WTC11 (cell line): ENCODE measurements around the gene TMEFF1. TPM values are rescaled to one million over a fixed set of nuclear protein-coding genes. Genes with fewer than 3 reads are reported as not detected.
A peak's percentile ranks its signal among the peaks of the same experiment; 100 is the strongest.

Experiments
- ATAC-seq: fragments of 200-7000 bp; cut with Tn5 transposase; 2 replicates; pipeline ENCODE4 v1.10.0; 2021; ENCODE audit warnings: mild to moderate bottlenecking, moderate library complexity
- CTCF ChIA-PET: fragments of 300-600 bp; sonication (Branson Sonifier 250); formaldehyde crosslinking; loops from one replicate; lab custom pipeline; 2021; ENCODE audit warnings: antibody characterized with exemption; lab: Charles Lee
- POLR2A ChIA-PET: fragments of 350-600 bp; sonication (Branson Sonifier 250); formaldehyde crosslinking; loops from one replicate; lab custom pipeline; 2021; ENCODE audit warnings: antibody characterized with exemption; lab: Charles Lee
- DNase-seq: peaks from one replicate; pipeline ENCODE4 v3.0.0; 2021; ENCODE audit warnings: low spot score
- H3K27ac Mint-ChIP-seq: 2 replicates; pipeline ENCODE4 v1.8.0; 2021; ENCODE audit warnings: mixed read lengths
- H3K27me3 Mint-ChIP-seq: 2 replicates; pipeline ENCODE4 v1.8.0; 2021; ENCODE audit warnings: low read depth, mild to moderate bottlenecking, moderate library complexity, mixed read lengths
- H3K36me3 Mint-ChIP-seq: 2 replicates; pipeline ENCODE4 v1.8.0; 2021; ENCODE audit warnings: mixed read lengths
- H3K4me1 Mint-ChIP-seq: 2 replicates; pipeline ENCODE4 v1.8.0; 2022; ENCODE audit warnings: mixed read lengths
- H3K4me3 Mint-ChIP-seq: 2 replicates; pipeline ENCODE4 v1.8.0; 2021; ENCODE audit warnings: mild to moderate bottlenecking, moderate library complexity, mixed read lengths
- H3K9me3 Mint-ChIP-seq: 2 replicates; pipeline ENCODE4 v1.8.0; 2021; ENCODE audit warnings: mixed read lengths
- AR ChIP-seq: fragments of 250-450 bp; sonication (Bioruptor Pico); IDR thresholded peaks from 2 replicates; pipeline ENCODE4 v1.9.0; 2021; ENCODE audit warnings: mild to moderate bottlenecking
- ARID4B ChIP-seq: sonication (generic); formaldehyde crosslinking; IDR thresholded peaks from 2 replicates; pipeline ENCODE4 v1.8.0; 2023; ENCODE audit warnings: missing genetic modification reagents, mild to moderate bottlenecking, borderline replicate concordance
- CTCF ChIP-seq: fragments of 200-600 bp; IDR thresholded peaks from 2 replicates; pipeline ENCODE4 v1.8.0; 2022; ENCODE audit warnings: antibody characterized with exemption
- ELF4 ChIP-seq: sonication (generic); formaldehyde crosslinking; IDR thresholded peaks from 2 replicates; pipeline ENCODE4 v1.8.1; 2022; ENCODE audit warnings: low read depth, mild to moderate bottlenecking, moderate library complexity, missing genetic modification reagents
- FOXP4 ChIP-seq: sonication (generic); formaldehyde crosslinking; IDR thresholded peaks from 2 replicates; pipeline ENCODE4 v1.8.0; 2022; ENCODE audit warnings: mild to moderate bottlenecking, missing genetic modification reagents
- NFYB ChIP-seq: sonication (generic); formaldehyde crosslinking; conservative IDR thresholded peaks from 2 replicates; pipeline ENCODE4 v1.8.0; 2022; ENCODE audit warnings: low read depth, missing genetic modification reagents
- PRDM15 ChIP-seq: sonication (generic); formaldehyde crosslinking; IDR thresholded peaks from 2 replicates; pipeline ENCODE4 v1.8.0; 2022; ENCODE audit warnings: missing genetic modification reagents
- RELA ChIP-seq: sonication (generic); formaldehyde crosslinking; IDR thresholded peaks from 2 replicates; pipeline ENCODE4 v1.8.1; 2022; ENCODE audit warnings: missing genetic modification reagents, mild to moderate bottlenecking, borderline replicate concordance
- SP1 ChIP-seq: sonication (generic); formaldehyde crosslinking; conservative IDR thresholded peaks from 2 replicates; pipeline ENCODE4 v1.8.1; 2022; ENCODE audit warnings: missing genetic modification reagents
- TEAD1 ChIP-seq: sonication (generic); formaldehyde crosslinking; IDR thresholded peaks from 2 replicates; pipeline ENCODE4 v1.8.0; 2022; ENCODE audit warnings: mild to moderate bottlenecking, missing genetic modification reagents
- TP53 ChIP-seq: sonication (generic); formaldehyde crosslinking; IDR thresholded peaks from 2 replicates; pipeline ENCODE4 v1.8.1; 2023; ENCODE audit warnings: mild to moderate bottlenecking, missing genetic modification reagents
- ZNF121 ChIP-seq: sonication (generic); formaldehyde crosslinking; IDR thresholded peaks from 2 replicates; pipeline ENCODE4 v1.8.0; 2023; ENCODE audit warnings: missing genetic modification reagents
- ZNF138 ChIP-seq: sonication (generic); formaldehyde crosslinking; conservative IDR thresholded peaks from 2 replicates; pipeline ENCODE4 v1.8.1; 2022; ENCODE audit warnings: mild to moderate bottlenecking, moderate library complexity, missing genetic modification reagents
- ZNF423 ChIP-seq: fragments of 250-450 bp; sonication (Bioruptor Pico); IDR thresholded peaks from 2 replicates; pipeline ENCODE4 v2.1.2; 2022; ENCODE audit warnings: mild to moderate bottlenecking, moderate library complexity
- total RNA-seq: library from RNA; stranded (reverse); gene quantifications from 3 replicates; pipeline ENCODE4 v1.2.3, GENCODE V29; 2021

The TMEFF1 gene
- total RNA-seq, 1 experiment from 2014 or later, result 62.7 TPM

- H3K27ac Mint-ChIP-seq, result peak overlapping the region; percentile 42; the same call in 1 of the 2 replicates
- no peaks in the 10 kb centered on the region for H3K36me3 Mint-ChIP-seq
Observed at GRCh38 chr9:100595391-100596199, 122.6 kb downstream of the TMEFF1 start.

GRCh38 chr9:100597236-100597635, 124.3 kb downstream of the TMEFF1 start:
- TF ChIP-seq ZNF138 (CRISPR knock-in tag), result no peak
- Mint-ChIP-seq H3K27ac (no peak overlapping the region), H3K9me3 (no peaks in the 10 kb centered on the region), H3K36me3 (no peaks in the 10 kb centered on the region), H3K4me3 (peak overlapping the region; percentile 64), H3K27me3 (no peaks in the 10 kb centered on the region; the same call in 1 of the 2 replicates), H3K4me1 (peaks cover 44% of the 10 kb centered on the region)
- POLR2A ChIA-PET, result no interaction called here
- DNase-seq (no peak), ATAC-seq (no peak)
- CTCF ChIA-PET, result interaction anchor here (1.8 kb wide), 1 partner anchor 272 kb away, joined by 4 read pairs; no protein-coding TSS in a partner anchor

More at GRCh38 chr9:100595391-100596199, 122.6 kb downstream of the TMEFF1 start:
- ATAC-seq, result peak; percentile 22
- ChIA-PET POLR2A (no interaction called here), CTCF (interaction anchor here (0.7 to 1.8 kb wide), 3 partner anchors 14 to 270 kb away, joined by 3 to 6 read pairs (median 4); no protein-coding TSS in a partner anchor)
- H3K4me1 Mint-ChIP-seq, result peaks cover 29% of the 10 kb centered on the region
- H3K27me3 Mint-ChIP-seq, result no peaks in the 10 kb centered on the region; the same call in 1 of the 2 replicates
- no peaks in the 10 kb centered on the region for H3K9me3 Mint-ChIP-seq
- no peak for TF ChIP-seq AR
- peak; percentile 58; the same call in 1 of the 2 replicates for TF ChIP-seq CTCF
- TF ChIP-seq NFYB (CRISPR knock-in tag), result no peak
- TF ChIP-seq ZNF121, result no peak
- DNase-seq, result no peak
- no peak overlapping the region for H3K4me3 Mint-ChIP-seq

GRCh38 chr9:100598641-100599145, 125.7 kb downstream of the TMEFF1 start:
- peak; percentile 97 for DNase-seq
- CTCF ChIA-PET, result interaction anchor here (1.0 to 6.2 kb wide), 7 partner anchors 20 to 713 kb away, joined by 3 to 69 read pairs (median 5); no protein-coding TSS in a partner anchor
- POLR2A ChIA-PET, result no interaction called here
- ATAC-seq, result peak; percentile 92
- peaks cover 51% of the 10 kb centered on the region for H3K4me1 Mint-ChIP-seq
- peak overlapping the region; percentile 64 for H3K4me3 Mint-ChIP-seq
- H3K27me3 Mint-ChIP-seq, result no peaks in the 10 kb centered on the region; the same call in 1 of the 2 replicates
- H3K27ac Mint-ChIP-seq, result peak overlapping the region; percentile 93
- no peaks in the 10 kb centered on the region for H3K36me3 Mint-ChIP-seq
- no peaks in the 10 kb centered on the region for H3K9me3 Mint-ChIP-seq
- TF ChIP-seq SP1 (CRISPR knock-in tag) (peak; percentile 81), TEAD1 (CRISPR knock-in tag) (peak; percentile 26; the same call in 1 of the 2 replicates), TP53 (CRISPR knock-in tag) (0 out of 2 replicates have a peak, but pooled peaks have one; percentile 32), ARID4B (no peak), ZNF121 (no peak), ELF4 (CRISPR knock-in tag) (no peak), RELA (CRISPR knock-in tag) (no peak), ZNF423 (no peak), PRDM15 (no peak), FOXP4 (CRISPR knock-in tag) (0 out of 2 replicates have a peak, but pooled peaks have one; percentile 26)
